ENCODE measurements around the gene KIAA0753.

The KIAA0753 gene

GRCh38 chr17:6572972-6573370 lies 67.5 kb downstream of the KIAA0753 start:
- H3F3A ChIP-seq (ENCODE audit: control insufficient read depth, insufficient read depth), result no peaks in the 10 kb centered on the region
- H3K27ac ChIP-seq (ENCODE audit: low read depth, low read length), result no peak overlapping the region
- TF ChIP-seq CTCF (IDR thresholded peaks at IDR 0.05; ENCODE audit: low read depth, low read length, poor library complexity, severe bottlenecking) (no peak), EZH2phosphoT487 (IDR thresholded peaks at IDR 0.05; ENCODE audit: borderline replicate concordance, low read length) (no peak)
- peaks cover 1% of the 10 kb centered on the region; the same call in 1 of the 2 replicates for H3K36me3 ChIP-seq (ENCODE audit: control insufficient read depth, low read length)
- H3K79me2 ChIP-seq (ENCODE audit: control insufficient read depth, low read length), result no peaks in the 10 kb centered on the region
- H3K4me3 ChIP-seq (ENCODE audit: low read length), result no peak overlapping the region
- no peak overlapping the region for H3K4me2 ChIP-seq (ENCODE audit: low read length)
- H4K20me1 ChIP-seq (ENCODE audit: control insufficient read depth, insufficient read depth, low read depth, low read length), result no peaks in the 10 kb centered on the region
- H3K4me1 ChIP-seq (ENCODE audit: control insufficient read depth, low read length), result peaks cover 15% of the 10 kb centered on the region
- H3K9me2 ChIP-seq (replicated peaks; ENCODE audit: control insufficient read depth, low read length), result no peaks in the 10 kb centered on the region
- H3K27me3 ChIP-seq (ENCODE audit: control insufficient read depth, low read length), result no peaks in the 10 kb centered on the region
- H3K9me3 ChIP-seq (ENCODE audit: control insufficient read depth, insufficient read depth, low read length), result no peaks in the 10 kb centered on the region

GRCh38 chr17:6571452-6571781 lies 69.1 kb downstream of the KIAA0753 start:
- peaks cover 15% of the 10 kb centered on the region for H3K4me1 ChIP-seq (ENCODE audit: control insufficient read depth, low read length)
- H4K20me1 ChIP-seq (ENCODE audit: control insufficient read depth, insufficient read depth, low read depth, low read length), result no peaks in the 10 kb centered on the region
- no peak overlapping the region for H3K27ac ChIP-seq (ENCODE audit: low read depth, low read length)
- H3K4me3 ChIP-seq (ENCODE audit: low read length), result no peak overlapping the region
- no peak overlapping the region for H3K4me2 ChIP-seq (ENCODE audit: low read length)
- no peaks in the 10 kb centered on the region for H3K27me3 ChIP-seq (ENCODE audit: control insufficient read depth, low read length)
- no peak for TF ChIP-seq CTCF (IDR thresholded peaks at IDR 0.05; ENCODE audit: low read depth, low read length, poor library complexity, severe bottlenecking)
- TF ChIP-seq EZH2phosphoT487 (IDR thresholded peaks at IDR 0.05; ENCODE audit: borderline replicate concordance, low read length), result no peak
- no peaks in the 10 kb centered on the region for H3K9me3 ChIP-seq (ENCODE audit: control insufficient read depth, insufficient read depth, low read length)
- no peaks in the 10 kb centered on the region for H3K36me3 ChIP-seq (ENCODE audit: control insufficient read depth, low read length)
- no peaks in the 10 kb centered on the region for H3F3A ChIP-seq (ENCODE audit: control insufficient read depth, insufficient read depth)
- H3K79me2 ChIP-seq (ENCODE audit: control insufficient read depth, low read length), result no peaks in the 10 kb centered on the region
- no peaks in the 10 kb centered on the region for H3K9me2 ChIP-seq (replicated peaks; ENCODE audit: control insufficient read depth, low read length)

- Histone ChIP-seq H3K4me3 (ENCODE audit: low read length) (no peak overlapping the region), H3K79me2 (ENCODE audit: control insufficient read depth, low read length) (no peaks in the 10 kb centered on the region), H3K9me3 (ENCODE audit: control insufficient read depth, insufficient read depth, low read length) (no peaks in the 10 kb centered on the region), H4K20me1 (ENCODE audit: control insufficient read depth, insufficient read depth, low read depth, low read length) (no peaks in the 10 kb centered on the region), H3K4me2 (ENCODE audit: low read length) (no peak overlapping the region), H3F3A (ENCODE audit: control insufficient read depth, insufficient read depth) (no peaks in the 10 kb centered on the region), H3K9me2 (replicated peaks; ENCODE audit: control insufficient read depth, low read length) (no peaks in the 10 kb centered on the region), H3K27me3 (ENCODE audit: control insufficient read depth, low read length) (no peaks in the 10 kb centered on the region), H3K36me3 (ENCODE audit: control insufficient read depth, low read length) (no peaks in the 10 kb centered on the region), H3K27ac (ENCODE audit: low read depth, low read length) (no peak overlapping the region), H3K4me1 (ENCODE audit: control insufficient read depth, low read length) (peaks cover 11% of the 10 kb centered on the region)
- no peak for TF ChIP-seq EZH2phosphoT487 (IDR thresholded peaks at IDR 0.05; ENCODE audit: borderline replicate concordance, low read length)
- TF ChIP-seq CTCF (IDR thresholded peaks at IDR 0.05; ENCODE audit: low read depth, low read length, poor library complexity, severe bottlenecking), result no peak
Observed at GRCh38 chr17:6570731-6571451, 69.6 kb downstream of the KIAA0753 start.
